Neural progenitor cell (in vitro differentiated cells): ENCODE data around the gene MRGPRG. TPM values are rescaled to one million over a fixed set of nuclear protein-coding genes. Genes with fewer than 3 reads are reported as not detected.

Experiments used
- DNase-seq: peaks from one replicate; pipeline ENCODE4 v3.0.0-alpha.2; 2016; ENCODE audit warnings: low spot score
- H2AFZ ChIP-seq: fragments of 200-600 bp; sonication (generic); replicated peaks from 2 replicates; pipeline ENCODE4 v1.6.1; 2016; ENCODE audit warnings: antibody characterized with exemption
- H3F3A ChIP-seq: fragments of 200-600 bp; sonication (generic); 2 replicates; pipeline ENCODE4 v1.6.1; 2016; ENCODE audit warnings: antibody characterized with exemption, low read depth
- H3K27ac ChIP-seq: fragments of 200-600 bp; sonication (generic); 2 replicates; pipeline ENCODE4 v1.5.1; 2016; ENCODE audit warnings: mild to moderate bottlenecking
- H3K27me3 ChIP-seq: fragments of 200-600 bp; sonication (generic); 2 replicates; pipeline ENCODE4 v1.6.1; 2016; ENCODE audit warnings: mild to moderate bottlenecking, moderate library complexity
- H3K36me3 ChIP-seq: fragments of 200-600 bp; sonication (generic); 2 replicates; pipeline ENCODE4 v1.5.1; 2016
- H3K4me1 ChIP-seq: fragments of 200-600 bp; sonication (generic); 2 replicates; pipeline ENCODE4 v1.6.1; 2016; ENCODE audit warnings: mixed run types
- H3K4me2 ChIP-seq: fragments of 200-600 bp; sonication (generic); 2 replicates; pipeline ENCODE4 v1.6.1; 2016
- H3K4me3 ChIP-seq: fragments of 200-600 bp; sonication (generic); 2 replicates; pipeline ENCODE4 v1.5.1; 2016
- H3K79me2 ChIP-seq: fragments of 200-600 bp; sonication (generic); 2 replicates; pipeline ENCODE4 v1.6.1; 2016; ENCODE audit warnings: low read depth
- H3K9ac ChIP-seq: fragments of 200-600 bp; sonication (generic); 2 replicates; pipeline ENCODE4 v1.6.1; 2016
- H3K9me3 ChIP-seq: fragments of 200-600 bp; sonication (generic); 2 replicates; pipeline ENCODE4 v1.5.1; 2016; ENCODE audit warnings: low read depth
- H4K20me1 ChIP-seq: fragments of 200-600 bp; sonication (generic); 2 replicates; pipeline ENCODE4 v1.6.1; 2016; ENCODE audit warnings: low read depth
- H3K27ac Mint-ChIP-seq: 3 replicates; pipeline ENCODE4 v1.8.0; 2021; ENCODE audit warnings: mixed read lengths
- H3K27me3 Mint-ChIP-seq: 2 replicates; pipeline ENCODE4 v1.8.0; 2022; ENCODE audit warnings: low read depth, mild to moderate bottlenecking, inconsistent platforms, moderate library complexity, mixed read lengths; ENCODE audit not compliant: insufficient read depth
- H3K36me3 Mint-ChIP-seq: 3 replicates; pipeline ENCODE4 v1.8.0; 2021; ENCODE audit warnings: mixed read lengths
- H3K4me1 Mint-ChIP-seq: 3 replicates; pipeline ENCODE4 v1.8.0; 2021; ENCODE audit warnings: mixed read lengths
- H3K4me3 Mint-ChIP-seq: 3 replicates; pipeline ENCODE4 v1.8.0; 2021; ENCODE audit warnings: mild to moderate bottlenecking, moderate library complexity, mixed read lengths
- H3K9me3 Mint-ChIP-seq: 3 replicates; pipeline ENCODE4 v1.8.0; 2020; ENCODE audit warnings: mixed read lengths
- CTCF ChIP-seq: fragments of 200-600 bp; sonication (generic); IDR thresholded peaks from 2 replicates; pipeline ENCODE4 v1.5.1; 2017; ENCODE audit warnings: antibody characterized with exemption, mild to moderate bottlenecking
- EZH2 ChIP-seq: fragments of 200-600 bp; sonication (generic); IDR thresholded peaks from 2 replicates; pipeline ENCODE4 v1.6.1; 2017; ENCODE audit warnings: antibody characterized with exemption, mild to moderate bottlenecking, moderate library complexity
- EZH2phosphoT487 ChIP-seq: fragments of 200-600 bp; sonication (generic); IDR thresholded peaks from 2 replicates; pipeline ENCODE4 v1.6.1; 2017; ENCODE audit warnings: antibody characterized with exemption
- total RNA-seq: library from RNA; depleted of rRNA; stranded (reverse); fragments of >200 nt; gene quantifications from 2 replicates; pipeline ENCODE4 v1.2.3, GENCODE V29; 2015; ENCODE audit warnings: low replicate concordance

MRGPRG gene
- total RNA-seq, 1 donor from 2014 or later = not detected

GRCh38 chr11:3198815-3199214 lies 19.8 kb downstream of the MRGPRG start:
- H3K4me1 Mint-ChIP-seq = peaks cover 7% of the 10 kb centered on the region
- H3K27ac Mint-ChIP-seq = no peak overlapping the region
- Histone ChIP-seq H3K4me1 (peaks cover 7% of the 10 kb centered on the region), H3F3A (no peaks in the 10 kb centered on the region), H3K27me3 (peaks cover 26% of the 10 kb centered on the region), H4K20me1 (no peaks in the 10 kb centered on the region), H2AFZ (no peak overlapping the region), H3K79me2 (no peaks in the 10 kb centered on the region), H3K4me3 (no peak overlapping the region), H3K4me2 (no peak overlapping the region), H3K27ac (no peak overlapping the region), H3K36me3 (no peaks in the 10 kb centered on the region), H3K9ac (no peak overlapping the region), H3K9me3 (no peaks in the 10 kb centered on the region)
- H3K9me3 Mint-ChIP-seq = no peaks in the 10 kb centered on the region
- no peak for TF ChIP-seq EZH2
- no peak for TF ChIP-seq CTCF
- no peak for TF ChIP-seq EZH2phosphoT487
- no peak overlapping the region for H3K4me3 Mint-ChIP-seq
- no peak for DNase-seq
- no peaks in the 10 kb centered on the region for H3K36me3 Mint-ChIP-seq
- peaks cover 12% of the 10 kb centered on the region for H3K27me3 Mint-ChIP-seq

- no peak overlapping the region for H3K27ac Mint-ChIP-seq
- no peak overlapping the region for H3K9ac ChIP-seq
- H3K4me2 ChIP-seq = no peak overlapping the region
- no peak overlapping the region for H3K4me3 ChIP-seq
- no peaks in the 10 kb centered on the region for H4K20me1 ChIP-seq
- no peak overlapping the region for H3K27ac ChIP-seq
- peaks cover 10% of the 10 kb centered on the region for H3K27me3 Mint-ChIP-seq
- DNase-seq = no peak
- H3K9me3 Mint-ChIP-seq = no peaks in the 10 kb centered on the region
- H3K36me3 Mint-ChIP-seq = no peaks in the 10 kb centered on the region
- H3K4me3 Mint-ChIP-seq = no peak overlapping the region
- no peak for TF ChIP-seq EZH2phosphoT487
- no peak for TF ChIP-seq CTCF
- TF ChIP-seq EZH2 = no peak
- peaks cover 18% of the 10 kb centered on the region for H3K27me3 ChIP-seq
- no peaks in the 10 kb centered on the region for H3K79me2 ChIP-seq
- H3F3A ChIP-seq = no peaks in the 10 kb centered on the region
- no peaks in the 10 kb centered on the region for H3K9me3 ChIP-seq
- no peaks in the 10 kb centered on the region for H3K36me3 ChIP-seq
- peaks cover 10% of the 10 kb centered on the region for H3K4me1 Mint-ChIP-seq
- H2AFZ ChIP-seq = no peak overlapping the region
- H3K4me1 ChIP-seq = peaks cover 13% of the 10 kb centered on the region
Observed at GRCh38 chr11:3197878-3198528, 20.6 kb downstream of the MRGPRG start.

GRCh38 chr11:3197044-3197695 lies 21.4 kb downstream of the MRGPRG start:
- H4K20me1 ChIP-seq = no peaks in the 10 kb centered on the region
- H3K27ac ChIP-seq = no peak overlapping the region
- H3K27me3 Mint-ChIP-seq = peaks cover 6% of the 10 kb centered on the region
- no peaks in the 10 kb centered on the region for H3K9me3 Mint-ChIP-seq
- no peak overlapping the region for H3K4me3 Mint-ChIP-seq
- H3K4me3 ChIP-seq = no peak overlapping the region
- H3K9ac ChIP-seq = no peak overlapping the region
- H3K36me3 ChIP-seq = no peaks in the 10 kb centered on the region
- no peaks in the 10 kb centered on the region for H3K79me2 ChIP-seq
- TF ChIP-seq CTCF (no peak), EZH2 (no peak), EZH2phosphoT487 (no peak)
- peaks cover 7% of the 10 kb centered on the region for H3K4me1 Mint-ChIP-seq
- no peak overlapping the region for H3K27ac Mint-ChIP-seq
- H3K27me3 ChIP-seq = peaks cover 10% of the 10 kb centered on the region
- no peak overlapping the region for H3K4me2 ChIP-seq
- H3K9me3 ChIP-seq = no peaks in the 10 kb centered on the region
- no peaks in the 10 kb centered on the region for H3F3A ChIP-seq
- no peaks in the 10 kb centered on the region for H3K36me3 Mint-ChIP-seq
- peaks cover 10% of the 10 kb centered on the region for H3K4me1 ChIP-seq
- no peak overlapping the region for H2AFZ ChIP-seq
- DNase-seq = no peak
